B cell (primary cell): ENCODE results near the gene NKX1-2. TPM values are rescaled to one million over a fixed set of nuclear protein-coding genes. Genes with fewer than 3 reads are reported as not detected.
A peak's percentile ranks its signal among the peaks of the same experiment; 100 is the strongest.

Source experiments
- ATAC-seq: fragments of 200-7000 bp; cut with Tn5 transposase; one replicate; pipeline ENCODE4 v1.10.0; 2021; ENCODE audit warnings: low read depth, mild to moderate bottlenecking, moderate number of reproducible peaks, moderate library complexity
- CTCF ChIA-PET: fragments of 350-600 bp; sonication (Branson Sonifier 250); formaldehyde crosslinking; loops from one replicate; lab custom pipeline; 2021; ENCODE audit warnings: antibody characterized with exemption, inconsistent platforms; lab: Charles Lee
- POLR2A ChIA-PET: fragments of 350-600 bp; sonication (Branson Sonifier 250); formaldehyde crosslinking; loops from one replicate; lab custom pipeline; 2021; ENCODE audit warnings: antibody characterized with exemption; lab: Charles Lee
- DNase-seq: peaks from one replicate; pipeline ENCODE4 v3.0.0; 2013
- H2AFZ ChIP-seq: 2 replicates; pipeline ENCODE4 v1.6.1; 2012; ENCODE audit warnings: mild to moderate bottlenecking, low read depth, low read length; ENCODE audit not compliant: insufficient read depth, poor library complexity, severe bottlenecking
- H3K27ac ChIP-seq, 2 donors: 1 replicate in 1 of 2; 2 replicates in 1 of 2; pipeline ENCODE4 v1.5.1; 2012 to 2013; ENCODE audit warnings: low read length in 2 of 2, mild to moderate bottlenecking in 2 of 2, moderate library complexity in 1 of 2
- H3K27me3 ChIP-seq, 4 experiments: fragments of 200-600 bp in 1 of 4; sonication (generic) in 1 of 4; replicated peaks in 1 of 4; 1 replicate in 2 of 4; 2 replicates in 2 of 4; pipeline versions ENCODE4 v1.6.1 to v1.7.0; 2013 to 2016; ENCODE audit warnings: low read length in 3 of 4, mild to moderate bottlenecking in 2 of 4, mixed read lengths in 1 of 4, moderate library complexity in 1 of 4; ENCODE audit not compliant: insufficient read depth in 4 of 4, control insufficient read depth in 3 of 4; ENCODE audit errors: control extremely low read depth in 1 of 4
- H3K36me3 ChIP-seq, 2 experiments: replicated peaks in 1 of 2; 1 replicate in 1 of 2; 2 replicates in 1 of 2; pipeline versions ENCODE4 v1.6.1 to v1.7.1; 2013; ENCODE audit warnings: low read length in 1 of 2; ENCODE audit not compliant: insufficient read depth in 2 of 2, control insufficient read depth in 1 of 2; ENCODE audit errors: control extremely low read depth in 1 of 2, extremely low read depth in 1 of 2
- H3K4me1 ChIP-seq, 2 donors: fragments of 200-600 bp in 1 of 2; sonication (generic) in 1 of 2; 1 replicate in 1 of 2; 2 replicates in 1 of 2; pipeline versions ENCODE4 v1.5.1 to v1.6.1; 2013 to 2017; ENCODE audit warnings: low read length in 2 of 2; ENCODE audit not compliant: control insufficient read depth in 2 of 2, insufficient read depth in 2 of 2
- H3K4me2 ChIP-seq: replicated peaks from 2 replicates; pipeline ENCODE3; 2012; ENCODE audit warnings: mild to moderate bottlenecking, low read depth, low read length; ENCODE audit not compliant: poor library complexity, severe bottlenecking
- H3K4me3 ChIP-seq, 5 experiments: fragments of 200-600 bp in 1 of 5; sonication (generic) in 1 of 5; 1 replicate in 3 of 5; 2 replicates in 2 of 5; pipeline versions ENCODE4 v1.5.1 to v1.7.0; 2011 to 2016; ENCODE audit warnings: low read length in 4 of 5, mild to moderate bottlenecking in 4 of 5, low read depth in 2 of 5, control low read depth in 1 of 5, moderate library complexity in 1 of 5; ENCODE audit not compliant: insufficient read depth in 1 of 5; ENCODE audit errors: control extremely low read depth in 1 of 5, extremely low read depth in 1 of 5
- H3K79me2 ChIP-seq: fragments of 200-600 bp; sonication (generic); one replicate; pipeline ENCODE4 v1.6.0; 2016; ENCODE audit warnings: low read length; ENCODE audit not compliant: control insufficient read depth, insufficient read depth
- H3K9ac ChIP-seq: fragments of 200-600 bp; sonication (generic); 2 replicates; pipeline ENCODE4 v1.6.1; 2017; ENCODE audit warnings: mild to moderate bottlenecking, low read length, moderate library complexity
- H3K9me3 ChIP-seq, 3 donors: one replicate each; pipeline versions ENCODE4 v1.6.1 to v1.7.1; 2013; ENCODE audit warnings: low read length in 2 of 3; ENCODE audit not compliant: control insufficient read depth in 2 of 3, insufficient read depth in 1 of 3; ENCODE audit errors: control extremely low read depth in 1 of 3
- H4K20me1 ChIP-seq: 2 replicates; pipeline ENCODE4 v1.6.0; 2012; ENCODE audit warnings: mild to moderate bottlenecking, low read length; ENCODE audit not compliant: insufficient read depth, control insufficient read depth, poor library complexity, severe bottlenecking
- H3K27ac Mint-ChIP-seq: one replicate; pipeline ENCODE4 v1.8.0; 2021; ENCODE audit warnings: mixed read lengths
- H3K27me3 Mint-ChIP-seq: one replicate; pipeline ENCODE4 v1.8.0; 2021; ENCODE audit warnings: mixed read lengths
- H3K4me1 Mint-ChIP-seq: one replicate; pipeline ENCODE4 v1.8.0; 2021; ENCODE audit warnings: mixed read lengths
- H3K4me3 Mint-ChIP-seq: one replicate; pipeline ENCODE4 v1.8.0; 2021; ENCODE audit warnings: mixed read lengths
- H3K9me3 Mint-ChIP-seq: one replicate; pipeline ENCODE4 v1.8.0; 2022; ENCODE audit warnings: mixed read lengths; ENCODE audit not compliant: insufficient read depth
- CTCF ChIP-seq: fragments of 200-600 bp; IDR thresholded peaks from one replicate; pipeline ENCODE4 v1.8.0; 2022; ENCODE audit warnings: antibody characterized with exemption, mild to moderate bottlenecking
- EZH2 ChIP-seq: IDR thresholded peaks from 2 replicates; pipeline ENCODE4 v1.6.1; 2012; ENCODE audit warnings: borderline replicate concordance, low read depth, mild to moderate bottlenecking, moderate library complexity, low read length; ENCODE audit not compliant: insufficient read depth, poor library complexity, severe bottlenecking
- WGBS: methylation state at CpG from one replicate; pipeline ENCODE4 v1.1.5; 2013; ENCODE audit warnings: missing lambda C conversion rate; ENCODE audit not compliant: insufficient coverage; 5-methylcytosine and 5-hydroxymethylcytosine counted together
- intact Hi-C: fragments of 100-400 bp; cut with micrococcal nuclease; formaldehyde crosslinking; loops from one replicate; pipeline ENCODE4 v1.10.0; 2022
- polyA plus RNA-seq: library from polyadenylated mRNA; depleted of rRNA; stranded (reverse); fragments of >200 nt; gene quantifications from 2 replicates; pipeline ENCODE4 v1.2.3, GENCODE V29; 2012
- total RNA-seq, 2 donors: library from RNA; stranded (reverse); fragments of 120-200 nt in 1 of 2; gene quantifications; 1 replicate in 1 of 2; 2 replicates in 1 of 2; pipeline versions ENCODE4 v1.2.3 to v1.2.4, GENCODE V29; 2013 to 2022

Gene NKX1-2
- total and polyA plus RNA-seq, 2 donors (not counting 1 experiment from before 2014, with no cell fraction given): not detected

GRCh38 chr10:124473070-124473469 is 23.2 kb upstream of the NKX1-2 start:
- Histone ChIP-seq H3K9ac (no peak overlapping the region), H3K4me3 (no peak overlapping the region), H3K27ac (no peak overlapping the region), H3K4me1 (no peaks in the 10 kb centered on the region), H3K27me3 (no peaks in the 10 kb centered on the region), H3K36me3 (peaks cover 0 to 3% of the 10 kb centered on the region in 2 experiments), H3K4me2 (no peak overlapping the region), H3K79me2 (peaks cover 17% of the 10 kb centered on the region), H4K20me1 (peaks cover 6% of the 10 kb centered on the region), H2AFZ (no peak overlapping the region), H3K9me3 (no peaks in the 10 kb centered on the region)
- POLR2A ChIA-PET: no interaction called here
- no peak for TF ChIP-seq EZH2
- TF ChIP-seq CTCF: no peak
- DNase-seq (no peak), ATAC-seq (peak; percentile 10)
- Mint-ChIP-seq H3K4me1 (peaks cover 11% of the 10 kb centered on the region), H3K9me3 (no peaks in the 10 kb centered on the region), H3K27ac (no peak overlapping the region), H3K4me3 (no peak overlapping the region), H3K27me3 (no peaks in the 10 kb centered on the region)
- CTCF ChIA-PET: interaction anchor here (1.0 kb wide), 1 partner anchor 60 kb away, joined by 3 read pairs; no protein-coding TSS in a partner anchor
- 62% methylated on average over 3 of the region's 3 CpGs for WGBS
- intact Hi-C loops: no loop called here

GRCh38 chr10:124472071-124472470 is 22.2 kb upstream of the NKX1-2 start:
- no peak overlapping the region for H3K4me3 ChIP-seq
- H3K9ac ChIP-seq: no peak overlapping the region
- Mint-ChIP-seq H3K4me1 (peaks cover 13% of the 10 kb centered on the region), H3K4me3 (no peak overlapping the region), H3K27me3 (no peaks in the 10 kb centered on the region), H3K27ac (no peak overlapping the region), H3K9me3 (no peaks in the 10 kb centered on the region)
- DNase-seq: no peak
- POLR2A ChIA-PET: interaction anchor here (0.9 kb wide), 1 partner anchor 10 kb away, joined by 4 read pairs; the partner anchor contains the start of gene LHPP
- H3K27me3 ChIP-seq: no peaks in the 10 kb centered on the region
- ATAC-seq: no peak
- no peak overlapping the region for H2AFZ ChIP-seq
- H3K79me2 ChIP-seq: peaks cover 26% of the 10 kb centered on the region
- no peak overlapping the region for H3K27ac ChIP-seq
- intact Hi-C loops: no loop called here
- H3K36me3 ChIP-seq: peaks cover 0 to 3% of the 10 kb centered on the region in 2 experiments
- TF ChIP-seq EZH2 (no peak), CTCF (no peak)
- WGBS: 86% methylated on average over 1 of the region's 6 CpGs
- peaks cover 6% of the 10 kb centered on the region for H4K20me1 ChIP-seq
- H3K4me2 ChIP-seq: no peak overlapping the region
- no peaks in the 10 kb centered on the region for H3K4me1 ChIP-seq
- CTCF ChIA-PET: no interaction called here
- no peaks in the 10 kb centered on the region for H3K9me3 ChIP-seq
